PC-9 (cell line): Measurements from ENCODE around the gene PGP. TPM values are rescaled to one million over a fixed set of nuclear protein-coding genes. Genes with fewer than 3 reads are reported as not detected.

Experiments used
- BruUV-seq: library from RNA; stranded (reverse); fragments of 400-500 nt; replicated peaks from 2 replicates; lab custom pipeline; 2021; lab: Mats Ljungman, UMichigan
- CTCF ChIA-PET: fragments of 300-600 bp; sonication (Branson Sonifier 250); formaldehyde crosslinking; loops from one replicate; lab custom pipeline; 2022; ENCODE audit warnings: antibody characterized with exemption; lab: Charles Lee
- POLR2A ChIA-PET: fragments of 300-600 bp; sonication (Branson Sonifier 250); formaldehyde crosslinking; loops from one replicate; lab custom pipeline; 2022; ENCODE audit warnings: antibody characterized with exemption; ENCODE audit not compliant: unreplicated experiment; lab: Charles Lee
- DNase-seq, 2 experiments: peaks; one replicate each; pipeline versions ENCODE4 v3.0.0 to v3.0.0-alpha.2; 2015 to 2022; ENCODE audit warnings: mixed read lengths in 1 of 2
- H2AFZ ChIP-seq: fragments of 200-600 bp; sonication (generic); 2 replicates; pipeline ENCODE4 v1.8.1; 2017; ENCODE audit warnings: antibody characterized with exemption
- H3F3A ChIP-seq: fragments of 200-600 bp; sonication (generic); 2 replicates; pipeline ENCODE4 v1.8.1; 2017; ENCODE audit warnings: antibody characterized with exemption, mild to moderate bottlenecking, low read depth; ENCODE audit not compliant: insufficient read depth
- H3K27ac ChIP-seq: fragments of 200-600 bp; sonication (generic); 2 replicates; pipeline ENCODE4 v1.6.1; 2016; ENCODE audit warnings: mixed run types
- H3K27me3 ChIP-seq: fragments of 200-600 bp; sonication (generic); 2 replicates; pipeline ENCODE4 v1.6.1; 2016; ENCODE audit warnings: low read depth, mixed run types; ENCODE audit not compliant: insufficient read depth
- H3K36me3 ChIP-seq: fragments of 200-600 bp; sonication (generic); 2 replicates; pipeline ENCODE4 v1.6.1; 2016; ENCODE audit warnings: low read depth, mixed run types
- H3K4me1 ChIP-seq: fragments of 200-600 bp; sonication (generic); replicated peaks from 2 replicates; pipeline ENCODE4 v1.6.1; 2016; ENCODE audit warnings: mixed run types; ENCODE audit not compliant: insufficient read depth
- H3K4me2 ChIP-seq: fragments of 200-600 bp; sonication (generic); 2 replicates; pipeline ENCODE4 v1.6.1; 2017; ENCODE audit warnings: mixed run types
- H3K4me3 ChIP-seq: fragments of 200-600 bp; sonication (generic); 2 replicates; pipeline ENCODE4 v1.6.1; 2016; ENCODE audit warnings: mixed run types
- H3K79me2 ChIP-seq: fragments of 200-600 bp; sonication (generic); 2 replicates; pipeline ENCODE4 v1.6.1; 2017; ENCODE audit warnings: low read depth, mixed run types
- H3K9me2 ChIP-seq: fragments of 200-600 bp; sonication (generic); 2 replicates; pipeline ENCODE4 v1.8.1; 2017; ENCODE audit warnings: mild to moderate bottlenecking; ENCODE audit not compliant: insufficient read depth
- H3K9me3 ChIP-seq: fragments of 200-600 bp; sonication (generic); 2 replicates; pipeline ENCODE4 v1.8.1; 2016; ENCODE audit warnings: low read depth; ENCODE audit not compliant: insufficient read depth
- H4K20me1 ChIP-seq: fragments of 200-600 bp; sonication (generic); 2 replicates; pipeline ENCODE4 v1.8.1; 2017; ENCODE audit not compliant: insufficient read depth
- EZH2 ChIP-seq: fragments of 200-600 bp; sonication (generic); IDR thresholded peaks from 2 replicates; pipeline ENCODE4 v1.8.0; 2017; ENCODE audit warnings: antibody characterized with exemption, low read depth
- intact Hi-C: fragments of 100-400 bp; cut with micrococcal nuclease; formaldehyde crosslinking; loops from one replicate; pipeline ENCODE4 v1.10.0; 2022; ENCODE audit not compliant: unreplicated experiment
- total RNA-seq: library from RNA; stranded (reverse); gene quantifications from 2 replicates; pipeline ENCODE4 v1.2.3, GENCODE V29; 2021
- TF ChIP-seq, protein P1 (sequence below): fragments of 200-600 bp; sonication (generic); conservative IDR thresholded peaks from 2 replicates; pipeline ENCODE4 v1.6.1; 2017; ENCODE audit warnings: mixed run types, antibody characterized with exemption, mild to moderate bottlenecking, moderate library complexity

PGP gene
- total RNA-seq, 1 experiment from 2014 or later: 23.4 TPM

DNA sequence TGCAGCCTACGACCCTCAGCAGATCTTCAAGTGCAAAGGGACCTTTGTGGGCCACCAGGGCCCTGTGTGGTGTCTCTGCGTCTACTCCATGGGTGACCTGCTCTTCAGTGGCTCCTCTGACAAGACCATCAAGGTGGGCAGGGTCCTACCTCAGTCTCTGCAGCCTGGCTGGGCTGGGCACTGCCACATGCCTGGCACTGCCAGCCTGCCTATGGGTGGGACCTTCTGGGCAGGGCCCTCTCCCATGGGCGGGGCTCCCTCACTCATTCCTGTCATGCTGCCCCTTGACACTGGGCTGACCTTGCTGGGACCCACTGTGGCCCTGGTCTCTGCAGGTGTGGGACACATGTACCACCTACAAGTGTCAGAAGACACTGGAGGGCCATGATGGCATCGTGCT, 40.7 kb downstream of the PGP start:
- intact Hi-C loops: no loop called here
- H3K36me3 ChIP-seq: no peaks in the 10 kb centered on the region
- H3K9me3 ChIP-seq: no peaks in the 10 kb centered on the region
- H3K9me2 ChIP-seq: no peaks in the 10 kb centered on the region
- H3K4me2 ChIP-seq: no peak overlapping the region
- DNase-seq: no peak
- H3K27me3 ChIP-seq: no peaks in the 10 kb centered on the region
- H3K4me1 ChIP-seq: no peaks in the 10 kb centered on the region
- ChIA-PET CTCF (no interaction called here), POLR2A (no interaction called here)
- H2AFZ ChIP-seq: no peak overlapping the region
- no peak overlapping the region for H3K27ac ChIP-seq
- no peak for TF ChIP-seq EZH2
- TF ChIP-seq, protein P1, sequence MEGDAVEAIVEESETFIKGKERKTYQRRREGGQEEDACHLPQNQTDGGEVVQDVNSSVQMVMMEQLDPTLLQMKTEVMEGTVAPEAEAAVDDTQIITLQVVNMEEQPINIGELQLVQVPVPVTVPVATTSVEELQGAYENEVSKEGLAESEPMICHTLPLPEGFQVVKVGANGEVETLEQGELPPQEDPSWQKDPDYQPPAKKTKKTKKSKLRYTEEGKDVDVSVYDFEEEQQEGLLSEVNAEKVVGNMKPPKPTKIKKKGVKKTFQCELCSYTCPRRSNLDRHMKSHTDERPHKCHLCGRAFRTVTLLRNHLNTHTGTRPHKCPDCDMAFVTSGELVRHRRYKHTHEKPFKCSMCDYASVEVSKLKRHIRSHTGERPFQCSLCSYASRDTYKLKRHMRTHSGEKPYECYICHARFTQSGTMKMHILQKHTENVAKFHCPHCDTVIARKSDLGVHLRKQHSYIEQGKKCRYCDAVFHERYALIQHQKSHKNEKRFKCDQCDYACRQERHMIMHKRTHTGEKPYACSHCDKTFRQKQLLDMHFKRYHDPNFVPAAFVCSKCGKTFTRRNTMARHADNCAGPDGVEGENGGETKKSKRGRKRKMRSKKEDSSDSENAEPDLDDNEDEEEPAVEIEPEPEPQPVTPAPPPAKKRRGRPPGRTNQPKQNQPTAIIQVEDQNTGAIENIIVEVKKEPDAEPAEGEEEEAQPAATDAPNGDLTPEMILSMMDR: no peak
- H3K79me2 ChIP-seq: no peaks in the 10 kb centered on the region
- no peak overlapping the region for H3K4me3 ChIP-seq
- H4K20me1 ChIP-seq: peaks cover 7% of the 10 kb centered on the region; the same call in 1 of the 2 replicates
- no TSS peak for BruUV-seq
- no peaks in the 10 kb centered on the region; the same call in 1 of the 2 replicates for H3F3A ChIP-seq

DNA sequence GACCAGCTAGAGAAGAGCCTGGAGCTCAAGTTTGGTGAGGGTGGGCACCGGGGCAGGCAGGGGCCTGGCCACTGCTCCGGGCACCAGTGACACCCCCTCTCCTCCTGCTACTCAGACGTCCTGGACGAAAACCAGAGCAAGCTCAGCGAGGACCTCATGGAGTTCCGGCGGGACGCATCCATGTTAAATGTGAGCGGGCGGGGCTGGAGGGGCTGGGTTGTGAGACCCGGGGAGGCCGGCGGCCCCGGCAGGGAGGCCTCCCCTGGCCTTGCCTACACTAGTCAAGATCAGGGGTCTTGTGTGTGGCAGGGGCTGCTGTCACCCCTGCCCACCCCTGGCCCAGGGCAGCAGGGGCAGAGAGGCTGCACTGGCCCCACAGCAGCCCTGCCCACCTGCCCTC, 41.3 kb downstream of the PGP start:
- no TSS peak for BruUV-seq
- POLR2A ChIA-PET: no interaction called here
- H3K9me2 ChIP-seq: no peaks in the 10 kb centered on the region

DNA sequence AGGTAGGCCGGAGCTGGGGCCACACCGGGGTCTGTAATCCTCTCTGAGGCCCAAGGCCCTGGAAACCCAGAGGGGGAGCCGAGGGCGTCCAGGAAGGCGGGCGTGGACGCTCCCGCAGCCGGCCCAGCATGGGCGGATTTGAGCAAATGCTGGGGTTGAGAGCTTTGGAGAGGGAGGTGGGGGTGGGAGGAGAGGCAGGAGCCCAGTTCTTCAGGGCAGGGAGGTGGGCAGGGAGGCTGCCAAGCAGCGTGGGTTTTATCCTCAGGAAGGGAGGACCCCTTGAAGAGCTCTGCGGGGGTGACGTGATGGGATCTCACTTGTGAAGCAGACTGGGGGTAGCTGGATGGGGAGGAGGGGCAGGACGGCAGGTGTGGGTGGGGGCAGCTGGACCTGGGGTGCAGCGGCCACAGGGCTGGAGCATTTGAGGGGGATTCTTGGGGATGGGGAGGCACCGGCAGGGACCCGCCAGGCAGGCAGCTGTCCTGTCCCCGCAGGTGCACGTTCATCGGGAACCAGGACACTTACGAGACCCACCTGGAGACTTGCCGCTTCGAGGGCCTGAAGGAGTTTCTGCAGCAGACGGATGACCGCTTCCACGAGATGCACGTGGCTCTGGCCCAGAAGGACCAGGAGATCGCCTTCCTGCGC, 41.8 kb downstream of the PGP start:
- CTCF ChIA-PET: no interaction called here
- Histone ChIP-seq H3F3A (no peaks in the 10 kb centered on the region; the same call in 1 of the 2 replicates), H3K4me1 (no peaks in the 10 kb centered on the region), H3K27ac (no peak overlapping the region), H3K4me2 (no peak overlapping the region), H3K4me3 (no peak overlapping the region), H3K9me3 (no peaks in the 10 kb centered on the region), H3K27me3 (no peaks in the 10 kb centered on the region), H3K36me3 (0 out of 2 replicates have a peak, but pooled peaks cover under 1% of the 10 kb centered on the region), H2AFZ (no peak overlapping the region), H4K20me1 (peaks cover 11% of the 10 kb centered on the region; the same call in 1 of the 2 replicates), H3K9me2 (no peaks in the 10 kb centered on the region), H3K79me2 (no peaks in the 10 kb centered on the region)
- no TSS peak for BruUV-seq
- intact Hi-C loops: no loop called here
- no peak for DNase-seq
- TF ChIP-seq, protein P1: no peak
- no peak for TF ChIP-seq EZH2
- POLR2A ChIA-PET: no interaction called here

More for the DNA sequence above, 41.3 kb downstream of the PGP start:
- H3K4me3 ChIP-seq: no peak overlapping the region
- no peaks in the 10 kb centered on the region for H3K36me3 ChIP-seq
- no peak for TF ChIP-seq EZH2
- TF ChIP-seq, protein P1: no peak
- H3K9me3 ChIP-seq: no peaks in the 10 kb centered on the region
- H3K27me3 ChIP-seq: no peaks in the 10 kb centered on the region
- H2AFZ ChIP-seq: no peak overlapping the region
- H3K79me2 ChIP-seq: no peaks in the 10 kb centered on the region
- no peak for DNase-seq
- no peak overlapping the region for H3K4me2 ChIP-seq
- no peaks in the 10 kb centered on the region; the same call in 1 of the 2 replicates for H3F3A ChIP-seq
- CTCF ChIA-PET: no interaction called here
- peaks cover 7% of the 10 kb centered on the region; the same call in 1 of the 2 replicates for H4K20me1 ChIP-seq
- intact Hi-C loops: no loop called here
- no peak overlapping the region for H3K27ac ChIP-seq
- no peaks in the 10 kb centered on the region for H3K4me1 ChIP-seq
